Left forelimb (tissue), 1 donor: Measurements from ENCODE around the gene GXYLT1.
"Not testable (repeated sequence)": the region's sequence is repeated elsewhere in the genome, so short reads cannot be mapped to it uniquely, and the experiment has no call there.

Experiments
- DNase-seq: peaks from one replicate; pipeline ENCODE4 v3.0.0-alpha.2; 2018; ENCODE audit warnings: low spot score

The GXYLT1 gene

GRCh38 chr12:42097971-42098370, 46.7 kb downstream of the GXYLT1 start:
- DNase-seq = no peak

- DNase-seq = no peak
Measured at GRCh38 chr12:42094277-42094676, 50.4 kb downstream of the GXYLT1 start.

GRCh38 chr12:42091769-42092168, 52.9 kb downstream of the GXYLT1 start:
- no peak for DNase-seq

- no peak for DNase-seq
Measured at GRCh38 chr12:42090899-42091298, 53.8 kb downstream of the GXYLT1 start.

GRCh38 chr12:42086031-42086430, 58.6 kb downstream of the GXYLT1 start:
- DNase-seq = no peak

GRCh38 chr12:42085594-42085993, 59.1 kb downstream of the GXYLT1 start:
- DNase-seq = no peak

GRCh38 chr12:42084522-42084921, 60.2 kb downstream of the GXYLT1 start:
- no peak for DNase-seq

- no peak for DNase-seq
Measured at GRCh38 chr12:42076976-42077375, 67.7 kb downstream of the GXYLT1 start.

GRCh38 chr12:42070036-42070435, 74.6 kb downstream of the GXYLT1 start:
- no peak for DNase-seq

- no peak for DNase-seq
Measured at GRCh38 chr12:42059127-42059526, 85.5 kb downstream of the GXYLT1 start.

GRCh38 chr12:42056130-42056529, 88.5 kb downstream of the GXYLT1 start:
- DNase-seq = no peak

- DNase-seq = no peak
Measured at GRCh38 chr12:42053456-42053855, 91.2 kb downstream of the GXYLT1 start.

GRCh38 chr12:42048980-42049379, 95.7 kb downstream of the GXYLT1 start:
- not testable (repeated sequence) for DNase-seq

GRCh38 chr12:42039577-42039976, 105.1 kb downstream of the GXYLT1 start:
- DNase-seq = no peak

- DNase-seq = no peak
Measured at GRCh38 chr12:42039176-42039575, 105.5 kb downstream of the GXYLT1 start.

- no peak for DNase-seq
Measured at GRCh38 chr12:42031847-42032564, 112.7 kb downstream of the GXYLT1 start.
